Thoracic aorta (tissue), 2 donors: ENCODE data around the gene CDK8. TPM values are rescaled to one million over a fixed set of nuclear protein-coding genes. Genes with fewer than 3 reads are reported as not detected.

Source experiments
- ATAC-seq: fragments of 150-250 bp; one replicate; pipeline ENCODE4 v1.8.0; 2017; ENCODE audit warnings: low read depth; ENCODE audit not compliant: insufficient number of reproducible peaks, low FRiP score
- DNase-seq: peaks from one replicate; pipeline ENCODE4 v3.0.0-alpha.2; 2020; ENCODE audit warnings: low spot score
- H3K27ac ChIP-seq, 2 donors: fragments of 200-600 bp; sonication (generic); 1 replicate in 1 of 2; 2 replicates in 1 of 2; pipeline ENCODE4 v1.5.1; 2016; ENCODE audit warnings: mild to moderate bottlenecking in 2 of 2, moderate library complexity in 2 of 2
- H3K27me3 ChIP-seq: fragments of 200-600 bp; sonication (generic); replicated peaks from 2 replicates; pipeline ENCODE4 v1.6.0; 2016; ENCODE audit warnings: mild to moderate bottlenecking; ENCODE audit not compliant: insufficient read depth
- H3K36me3 ChIP-seq: fragments of 200-600 bp; sonication (generic); one replicate; pipeline ENCODE4 v1.5.1; 2016
- H3K4me1 ChIP-seq, 2 donors: fragments of 200-600 bp; sonication (generic); 1 replicate in 1 of 2; 2 replicates in 1 of 2; pipeline versions ENCODE4 v1.5.1 to v1.6.0; 2016; ENCODE audit warnings: low read depth in 2 of 2, mild to moderate bottlenecking in 1 of 2; ENCODE audit not compliant: control insufficient read depth in 1 of 2
- H3K4me3 ChIP-seq: fragments of 200-600 bp; sonication (generic); 2 replicates; pipeline ENCODE4 v1.5.1; 2016; ENCODE audit warnings: mild to moderate bottlenecking
- H3K9me3 ChIP-seq: fragments of 200-600 bp; sonication (generic); 2 replicates; pipeline ENCODE4 v1.5.1; 2016
- CTCF ChIP-seq: fragments of 200-600 bp; sonication (generic); IDR thresholded peaks from one replicate; pipeline ENCODE4 v1.5.1; 2019; ENCODE audit warnings: antibody characterized with exemption
- total RNA-seq, 2 donors: library from RNA; depleted of rRNA; stranded (reverse); fragments of >200 nt; gene quantifications; one replicate each; pipeline versions ENCODE4 v1.1.0 to v1.2.3, GENCODE V29; 2016

Gene CDK8
- total RNA-seq, result 10 to 100 TPM in 1 of 2 donors, 1 to 10 TPM in 1; 5.8 to 11.2 TPM

- ATAC-seq, result peak; percentile 82
- no peaks in the 10 kb centered on the region for H3K27me3 ChIP-seq
- no peak for TF ChIP-seq CTCF
- peaks cover 7 to 23% of the 10 kb centered on the region in 2 donors for H3K4me1 ChIP-seq
- H3K9me3 ChIP-seq, result no peaks in the 10 kb centered on the region
- peak within 1 kb of the TSS; percentile 76 to 87 for H3K27ac ChIP-seq
- DNase-seq, result peak; percentile 76
- H3K36me3 ChIP-seq, result no peaks in the 10 kb centered on the region
- peak within 1 kb of the TSS; percentile 81 for H3K4me3 ChIP-seq
Observed at GRCh38 chr13:26253787-26254582, at the start of gene CDK8. Gene CDK8 (plus strand): TSS chr13:26254129. CDS start chr13:26254642, 513 bp downstream.

GRCh38 chr13:26208287-26208686 lies 45.6 kb upstream of the CDK8 start:
- no peak overlapping the region for H3K27ac ChIP-seq
- DNase-seq, result no peak
- H3K27me3 ChIP-seq, result no peaks in the 10 kb centered on the region
- peaks cover 0 to 5% of the 10 kb centered on the region in 2 donors for H3K4me1 ChIP-seq
- TF ChIP-seq CTCF, result no peak
- H3K36me3 ChIP-seq, result peaks cover 5% of the 10 kb centered on the region
- H3K9me3 ChIP-seq, result no peaks in the 10 kb centered on the region
- ATAC-seq, result no peak
- H3K4me3 ChIP-seq, result no peak overlapping the region

GRCh38 chr13:26213345-26213744 lies 40.6 kb upstream of the CDK8 start:
- no peak overlapping the region for H3K4me3 ChIP-seq
- H3K36me3 ChIP-seq, result peaks cover 42% of the 10 kb centered on the region
- no peak for DNase-seq
- no peak for TF ChIP-seq CTCF
- H3K9me3 ChIP-seq, result no peaks in the 10 kb centered on the region
- H3K27me3 ChIP-seq, result no peaks in the 10 kb centered on the region
- no peaks in the 10 kb centered on the region for H3K4me1 ChIP-seq
- no peak for ATAC-seq
- H3K27ac ChIP-seq, result no peak overlapping the region

GRCh38 chr13:26213982-26214381 lies 39.9 kb upstream of the CDK8 start:
- H3K36me3 ChIP-seq, result peaks cover 43% of the 10 kb centered on the region
- ATAC-seq (no peak), DNase-seq (no peak)

More at GRCh38 chr13:26213982-26214381, 39.9 kb upstream of the CDK8 start:
- Histone ChIP-seq H3K4me3 (no peak overlapping the region), H3K27ac (no peak overlapping the region), H3K4me1 (no peaks in the 10 kb centered on the region), H3K9me3 (no peaks in the 10 kb centered on the region), H3K27me3 (no peaks in the 10 kb centered on the region)
- no peak for TF ChIP-seq CTCF
